H1 (cell line): ENCODE results near the gene USH2A. TPM values are rescaled to one million over a fixed set of nuclear protein-coding genes. Genes with fewer than 3 reads are reported as not detected.

Source experiments
- CTCF ChIA-PET: fragments of 300-600 bp; sonication (Branson Sonifier 250); formaldehyde crosslinking; loops from one replicate; lab custom pipeline; 2021; ENCODE audit not compliant: partially characterized antibody; lab: Charles Lee
- POLR2A ChIA-PET: fragments of 300-600 bp; sonication (Branson Sonifier 250); formaldehyde crosslinking; loops from one replicate; lab custom pipeline; 2021; ENCODE audit warnings: inconsistent platforms; ENCODE audit not compliant: partially characterized antibody; lab: Charles Lee
- DNase-seq, 2 experiments: peaks; one replicate each; pipeline versions ENCODE4 v3.0.0 to v3.0.0-alpha.2; 2010 to 2022; ENCODE audit warnings: low spot score in 2 of 2, low read depth in 1 of 2, mixed read lengths in 1 of 2
- FAIRE-seq: peaks from 2 replicates; lab custom pipeline; 2011; peaks lifted over from hg19 to GRCh38; lab: Jason Lieb, UNC
- H2AFZ ChIP-seq: 2 replicates; pipeline ENCODE4 v1.8.1; 2012; ENCODE audit warnings: low read length, inconsistent platforms
- H2AK5ac ChIP-seq: 2 replicates; pipeline ENCODE4 v1.6.1; 2013; ENCODE audit warnings: low read depth, low read length
- H2BK120ac ChIP-seq: replicated peaks from 2 replicates; pipeline ENCODE3; 2013; ENCODE audit warnings: low read depth, low read length, inconsistent platforms
- H2BK12ac ChIP-seq: 2 replicates; pipeline ENCODE4 v1.6.1; 2013; ENCODE audit warnings: low read depth, low read length
- H2BK15ac ChIP-seq: 2 replicates; pipeline ENCODE4 v1.6.1; 2013; ENCODE audit warnings: low read length
- H2BK20ac ChIP-seq: 2 replicates; pipeline ENCODE4 v1.6.1; 2013; ENCODE audit warnings: low read length
- H2BK5ac ChIP-seq: 2 replicates; pipeline ENCODE4 v1.6.1; 2013; ENCODE audit warnings: low read depth, low read length
- H3K14ac ChIP-seq: 2 replicates; pipeline ENCODE4 v1.6.1; 2013; ENCODE audit warnings: inconsistent platforms; ENCODE audit not compliant: insufficient read length
- H3K18ac ChIP-seq: 2 replicates; pipeline ENCODE4 v1.6.1; 2013; ENCODE audit warnings: low read length; ENCODE audit errors: extremely low read depth
- H3K23ac ChIP-seq: 2 replicates; pipeline ENCODE4 v1.6.1; 2013; ENCODE audit warnings: inconsistent platforms; ENCODE audit not compliant: insufficient read length
- H3K23me2 ChIP-seq: 2 replicates; pipeline ENCODE4 v1.6.1; 2013; ENCODE audit warnings: low read depth, low read length
- H3K27ac ChIP-seq: 2 replicates; pipeline ENCODE4 v1.6.1; 2011; ENCODE audit warnings: low read depth, low read length, inconsistent platforms
- H3K27me3 ChIP-seq, 4 experiments: replicated peaks in 1 of 4; 1 replicate in 1 of 4; 2 replicates in 3 of 4; pipeline versions ENCODE4 v1.6.1 to v1.8.1; 2011 to 2013; ENCODE audit warnings: low read length in 3 of 4, mild to moderate bottlenecking in 3 of 4, inconsistent platforms in 2 of 4, mixed read lengths in 2 of 4, moderate library complexity in 1 of 4; ENCODE audit not compliant: control insufficient read depth in 3 of 4, insufficient read depth in 3 of 4; ENCODE audit errors: extremely low read depth in 1 of 4
- H3K36me3 ChIP-seq, 4 experiments: 2 replicates each; pipeline versions ENCODE4 v1.6.1 to v1.8.1; 2011 to 2013; ENCODE audit warnings: mild to moderate bottlenecking in 4 of 4, low read length in 3 of 4, moderate library complexity in 2 of 4, control low read depth in 1 of 4, inconsistent platforms in 1 of 4; ENCODE audit not compliant: insufficient read depth in 4 of 4, control insufficient read depth in 2 of 4
- H3K4ac ChIP-seq: replicated peaks from 2 replicates; pipeline ENCODE3; 2013; ENCODE audit warnings: low read length, low read depth, mixed read lengths, inconsistent platforms; ENCODE audit not compliant: insufficient read length
- H3K4me1 ChIP-seq, 4 experiments: replicated peaks in 1 of 4; 1 replicate in 1 of 4; 2 replicates in 3 of 4; pipeline versions ENCODE4 v1.6.1 to v1.8.1; 2011 to 2013; ENCODE audit warnings: low read length in 3 of 4, inconsistent platforms in 2 of 4, mixed read lengths in 1 of 4; ENCODE audit not compliant: insufficient read depth in 4 of 4, control insufficient read depth in 3 of 4
- H3K4me2 ChIP-seq, 2 experiments: 2 replicates each; pipeline versions ENCODE4 v1.6.1 to v1.8.1; 2011 to 2013; ENCODE audit warnings: low read depth in 2 of 2, low read length in 2 of 2, control low read depth in 1 of 2, inconsistent platforms in 1 of 2, mild to moderate bottlenecking in 1 of 2; ENCODE audit not compliant: insufficient read depth in 1 of 2
- H3K4me3 ChIP-seq, 4 experiments: fragments of 200-600, 300-600 bp in 1 of 4; sonication (generic), shearing (Covaris generic), sonication (Bioruptor Twin) in 1 of 4; 2 replicates each; pipeline versions ENCODE4 v1.5.1 to v1.8.1; 2011 to 2016; ENCODE audit warnings: low read length in 4 of 4, low read depth in 3 of 4, control low read depth in 2 of 4, inconsistent platforms in 2 of 4, mild to moderate bottlenecking in 2 of 4, mixed read lengths in 1 of 4, moderate library complexity in 1 of 4; ENCODE audit not compliant: insufficient read depth in 2 of 4; ENCODE audit errors: extremely low read depth in 1 of 4
- H3K56ac ChIP-seq: replicated peaks from 2 replicates; pipeline ENCODE3; 2013; ENCODE audit warnings: low read depth, mild to moderate bottlenecking, mixed read lengths, low read length, inconsistent platforms; ENCODE audit not compliant: insufficient read length
- H3K79me1 ChIP-seq: 2 replicates; pipeline ENCODE4 v1.6.1; 2013; ENCODE audit warnings: low read depth, low read length, control low read depth
- H3K79me2 ChIP-seq, 2 experiments: 2 replicates each; pipeline versions ENCODE4 v1.6.1 to v1.8.1; 2012 to 2013; ENCODE audit warnings: low read length in 2 of 2, mild to moderate bottlenecking in 2 of 2, inconsistent platforms in 1 of 2; ENCODE audit not compliant: insufficient read depth in 2 of 2, control insufficient read depth in 1 of 2
- H3K9ac ChIP-seq, 4 experiments: replicated peaks in 1 of 4; 1 replicate in 1 of 4; 2 replicates in 3 of 4; pipeline versions ENCODE4 v1.6.1 to v1.8.1; 2011 to 2013; ENCODE audit warnings: low read depth in 3 of 4, low read length in 3 of 4, control low read depth in 2 of 4, mild to moderate bottlenecking in 2 of 4, moderate library complexity in 2 of 4, inconsistent platforms in 1 of 4; ENCODE audit errors: extremely low read depth in 1 of 4
- H3K9me3 ChIP-seq, 2 experiments: 2 replicates each; pipeline versions ENCODE4 v1.6.1 to v1.8.1; 2012 to 2013; ENCODE audit warnings: mild to moderate bottlenecking in 2 of 2, moderate library complexity in 2 of 2, control low read depth in 1 of 2, inconsistent platforms in 1 of 2, low read depth in 1 of 2, low read length in 1 of 2, mixed read lengths in 1 of 2; ENCODE audit not compliant: insufficient read depth in 2 of 2
- H4K20me1 ChIP-seq, 2 experiments: replicated peaks in 1 of 2; 2 replicates each; pipeline versions ENCODE3 to v1.8.1; 2011 to 2013; ENCODE audit warnings: inconsistent platforms in 2 of 2, low read length in 2 of 2, mild to moderate bottlenecking in 1 of 2; ENCODE audit not compliant: insufficient read depth in 2 of 2, control insufficient read depth in 1 of 2
- H4K5ac ChIP-seq: 2 replicates; pipeline ENCODE4 v1.6.1; 2013; ENCODE audit warnings: low read length, low read depth, mixed read lengths, inconsistent platforms; ENCODE audit not compliant: insufficient read length
- H4K8ac ChIP-seq: 2 replicates; pipeline ENCODE4 v1.8.0; 2013; ENCODE audit warnings: mild to moderate bottlenecking, moderate library complexity, low read length, inconsistent platforms; ENCODE audit not compliant: insufficient read depth; ENCODE audit errors: extremely low read depth
- H4K91ac ChIP-seq: replicated peaks from 2 replicates; pipeline ENCODE3; 2013; ENCODE audit warnings: low read length, mixed read lengths, inconsistent platforms; ENCODE audit not compliant: insufficient read length
- GABPA ChIP-seq: IDR thresholded peaks from 2 replicates; pipeline ENCODE4 v1.6.1; 2011; ENCODE audit warnings: mild to moderate bottlenecking, low read length, moderate library complexity, borderline replicate concordance; ENCODE audit not compliant: insufficient read depth
- MAFK ChIP-seq: IDR thresholded peaks from 2 replicates; pipeline ENCODE4 v1.6.1; 2012; ENCODE audit warnings: low read depth, mild to moderate bottlenecking, improper control_type of control experiment, low read length
- WGBS, 2 experiments: shearing (Covaris generic) in 1 of 2; methylation state at CpG; one replicate each; pipeline versions ENCODE4 v1.1.6 to v1.1.7; 2013 to 2015; ENCODE audit warnings: low lambda C conversion rate in 2 of 2, mixed read lengths in 2 of 2, inconsistent platforms in 1 of 2, low coverage in 1 of 2, missing lambda C conversion rate in 1 of 2; ENCODE audit not compliant: insufficient replicate concordance in 2 of 2, insufficient coverage in 1 of 2, insufficient read length in 1 of 2; ENCODE audit errors: extremely low coverage in 1 of 2, missing lambda C conversion rate in 1 of 2; 5-methylcytosine and 5-hydroxymethylcytosine counted together
- polyA plus RNA-seq, 7 experiments: library from polyadenylated mRNA; depleted of rRNA in 3 of 7; stranded (reverse) in 5 of 7; unstranded in 2 of 7; fragments of >200 nt in 5 of 7; fragments of 200-250 nt in 2 of 7; gene quantifications; 1 replicate in 5 of 7; 2 replicates in 1 of 7; 4 replicates in 1 of 7; pipeline versions ENCODE4 v1.2.1 to v1.2.3, GENCODE V29; 2011 to 2013; ENCODE audit warnings: missing spikeins in 2 of 7, mixed read lengths in 2 of 7
- total RNA-seq: library from RNA; stranded (reverse); fragmentation: NEBNext Ultra II Directional; extraction: Animal tissue kit (Norgen Biotek cat#: 25700); gene quantifications from 2 replicates; pipeline ENCODE4 v1.2.1, GENCODE V29; 2021

Gene USH2A
- total and polyA plus RNA-seq, 2 of the 8 experiments (the other 6 are each of a cell fraction or from before 2014, with no cell fraction given), result 0.02 to 0.17 TPM

GRCh38 chr1:216368249-216368648 lies 55.0 kb downstream of the USH2A start:
- no peak overlapping the region for H2BK12ac ChIP-seq
- no peaks in the 10 kb centered on the region for H3K36me3 ChIP-seq
- H2AFZ ChIP-seq, result no peak overlapping the region
- H4K8ac ChIP-seq, result no peak overlapping the region
- H3K23me2 ChIP-seq, result no peaks in the 10 kb centered on the region
- WGBS, 2 experiments, result 87% methylated on average over 2 of the region's 2 CpGs; no CpG with 5 or more reads in 1 of the 2 experiments
- TF ChIP-seq GABPA, result no peak
- peak; percentile 32; the same call in 1 of the 2 replicates for TF ChIP-seq MAFK
- no peak for FAIRE-seq
- no peak for DNase-seq
- H3K27me3 ChIP-seq, result no peaks in the 10 kb centered on the region
- no peak overlapping the region for H3K4me3 ChIP-seq
- no peak overlapping the region for H2BK20ac ChIP-seq
- H3K18ac ChIP-seq, result no peak overlapping the region
- no peak overlapping the region for H3K23ac ChIP-seq
- H3K4ac ChIP-seq, result no peak overlapping the region
- H2BK15ac ChIP-seq, result no peak overlapping the region
- H3K27ac ChIP-seq, result no peak overlapping the region
- no peak overlapping the region for H4K91ac ChIP-seq
- no peak overlapping the region for H4K5ac ChIP-seq
- H4K20me1 ChIP-seq, result no peaks in the 10 kb centered on the region
- H3K4me2 ChIP-seq, result no peak overlapping the region
- H3K4me1 ChIP-seq, result no peaks in the 10 kb centered on the region
- H2BK5ac ChIP-seq, result no peak overlapping the region
- no peak overlapping the region for H2AK5ac ChIP-seq
- H3K79me1 ChIP-seq, result no peaks in the 10 kb centered on the region
- H2BK120ac ChIP-seq, result no peak overlapping the region
- no peak overlapping the region for H3K14ac ChIP-seq
- no peak overlapping the region for H3K9ac ChIP-seq
- no peak overlapping the region for H3K56ac ChIP-seq
- CTCF ChIA-PET, result interaction anchor here (0.7 kb wide), 1 partner anchor 1293 kb away, joined by 4 read pairs; no protein-coding TSS in a partner anchor
- H3K9me3 ChIP-seq, result no peaks in the 10 kb centered on the region
- no peaks in the 10 kb centered on the region for H3K79me2 ChIP-seq
- POLR2A ChIA-PET, result no interaction called here
